ENCODE data around the gene MYO1A.

MYO1A gene

GRCh38 chr12:57049890-57050289 is at the start of gene MYO1A:
TSS of gene MYO1A (minus strand) at chr12:57050129. CDS start at chr12:57048323, 1,806 bp downstream.
- CTCF ChIA-PET = interaction anchor here (1.1 to 6.9 kb wide), 5 partner anchors 10 to 44 kb away, joined by 3 to 30 read pairs (median 4); no protein-coding TSS in a partner anchor
- Mint-ChIP-seq H3K36me3 (peaks cover 18% of the 10 kb centered on the region), H3K9me3 (peaks cover 2% of the 10 kb centered on the region), H3K4me1 (peaks cover 34% of the 10 kb centered on the region), H3K27ac (no peak within 1 kb of the TSS), H3K4me3 (no peak within 1 kb of the TSS), H3K27me3 (peaks cover 5% of the 10 kb centered on the region)
- DNase-seq = no peak

- Mint-ChIP-seq H3K4me3 (no peak overlapping the region), H3K27ac (peak overlapping the region; percentile 66)
Measured at GRCh38 chr12:57099047-57099714, 49.3 kb upstream of the MYO1A start.

GRCh38 chr12:57098546-57098945 is 48.6 kb upstream of the MYO1A start:
- CTCF ChIA-PET = interaction anchor here (1.2 to 10.4 kb wide), 4 partner anchors 8 to 67 kb away, joined by 3 to 100 read pairs (median 5); partner anchors contain the start of gene STAT6
- H3K27me3 Mint-ChIP-seq = no peaks in the 10 kb centered on the region
- peaks cover 55% of the 10 kb centered on the region for H3K36me3 Mint-ChIP-seq
- no peak overlapping the region for H3K4me3 Mint-ChIP-seq
- H3K27ac Mint-ChIP-seq = peak overlapping the region; percentile 66
- no peak for DNase-seq
- no peaks in the 10 kb centered on the region for H3K9me3 Mint-ChIP-seq
- peaks cover 65% of the 10 kb centered on the region for H3K4me1 Mint-ChIP-seq

More at GRCh38 chr12:57099047-57099714, 49.3 kb upstream of the MYO1A start:
- H3K27me3 Mint-ChIP-seq = no peaks in the 10 kb centered on the region
- H3K36me3 Mint-ChIP-seq = peaks cover 55% of the 10 kb centered on the region
- H3K4me1 Mint-ChIP-seq = peaks cover 62% of the 10 kb centered on the region
- DNase-seq = no peak
- no peaks in the 10 kb centered on the region for H3K9me3 Mint-ChIP-seq
- CTCF ChIA-PET = interaction anchor here (1.0 to 10.4 kb wide), 7 partner anchors 9 to 68 kb away, joined by 3 to 100 read pairs (median 5); partner anchors contain the start of genes NEMP1 and STAT6

- CTCF ChIA-PET = interaction anchor here (1.0 to 10.4 kb wide), 2 partner anchors 13 to 27 kb away, joined by 3 to 100 read pairs; partner anchors contain the start of gene STAT6
- H3K4me1 Mint-ChIP-seq = peaks cover 71% of the 10 kb centered on the region
- H3K27ac Mint-ChIP-seq = no peak overlapping the region
- DNase-seq = no peak
- H3K4me3 Mint-ChIP-seq = no peak overlapping the region
- peaks cover 57% of the 10 kb centered on the region for H3K36me3 Mint-ChIP-seq
- no peaks in the 10 kb centered on the region for H3K27me3 Mint-ChIP-seq
- no peaks in the 10 kb centered on the region for H3K9me3 Mint-ChIP-seq
Measured at GRCh38 chr12:57097554-57097835, 47.6 kb upstream of the MYO1A start.

GRCh38 chr12:57096748-57097553 is 47.0 kb upstream of the MYO1A start:
- peaks cover 53% of the 10 kb centered on the region for H3K36me3 Mint-ChIP-seq
- H3K9me3 Mint-ChIP-seq = no peaks in the 10 kb centered on the region
- DNase-seq = no peak
- H3K27ac Mint-ChIP-seq = peak overlapping the region; percentile 50
- no peak overlapping the region for H3K4me3 Mint-ChIP-seq
- H3K4me1 Mint-ChIP-seq = peaks cover 67% of the 10 kb centered on the region
- CTCF ChIA-PET = interaction anchor here (1.0 to 10.4 kb wide), 4 partner anchors 14 to 28 kb away, joined by 3 to 100 read pairs (median 6); partner anchors contain the start of gene STAT6
- no peaks in the 10 kb centered on the region for H3K27me3 Mint-ChIP-seq

- Mint-ChIP-seq H3K4me3 (no peak overlapping the region), H3K9me3 (no peaks in the 10 kb centered on the region), H3K36me3 (peaks cover 54% of the 10 kb centered on the region), H3K4me1 (peaks cover 63% of the 10 kb centered on the region), H3K27me3 (no peaks in the 10 kb centered on the region), H3K27ac (peak overlapping the region; percentile 82)
- CTCF ChIA-PET = interaction anchor here (1.0 to 10.4 kb wide), 3 partner anchors 15 to 27 kb away, joined by 3 to 100 read pairs (median 9); partner anchors contain the start of gene STAT6
- DNase-seq = no peak
Measured at GRCh38 chr12:57096099-57096572, 46.2 kb upstream of the MYO1A start.

GRCh38 chr12:57095440-57095839 is 45.5 kb upstream of the MYO1A start:
- Mint-ChIP-seq H3K36me3 (peaks cover 55% of the 10 kb centered on the region), H3K9me3 (no peaks in the 10 kb centered on the region), H3K27me3 (no peaks in the 10 kb centered on the region), H3K4me1 (peaks cover 64% of the 10 kb centered on the region), H3K27ac (peak overlapping the region; percentile 82), H3K4me3 (no peak overlapping the region)
- CTCF ChIA-PET = interaction anchor here (2.0 to 10.4 kb wide), 2 partner anchors 15 to 26 kb away, joined by 9 to 100 read pairs; partner anchors contain the start of gene STAT6
- DNase-seq = no peak

- H3K27ac Mint-ChIP-seq = peak overlapping the region; percentile 64
- peak; percentile 18 for DNase-seq
- H3K9me3 Mint-ChIP-seq = no peaks in the 10 kb centered on the region
- CTCF ChIA-PET = interaction anchor here (0.7 to 10.4 kb wide), 10 partner anchors 11 to 405 kb away, joined by 3 to 100 read pairs (median 4); partner anchors contain the start of genes NEMP1 and STAT6
- H3K4me1 Mint-ChIP-seq = peaks cover 64% of the 10 kb centered on the region
- no peak overlapping the region for H3K4me3 Mint-ChIP-seq
- no peaks in the 10 kb centered on the region for H3K27me3 Mint-ChIP-seq
- H3K36me3 Mint-ChIP-seq = peaks cover 51% of the 10 kb centered on the region
Measured at GRCh38 chr12:57094208-57095160, 44.6 kb upstream of the MYO1A start.

GRCh38 chr12:57093415-57094207 is 43.7 kb upstream of the MYO1A start:
- CTCF ChIA-PET = interaction anchor here (0.7 to 10.4 kb wide), 11 partner anchors 12 to 404 kb away, joined by 3 to 100 read pairs (median 4); partner anchors contain the start of genes NEMP1 and STAT6
- Mint-ChIP-seq H3K9me3 (no peaks in the 10 kb centered on the region), H3K4me3 (peak overlapping the region; percentile 26), H3K36me3 (peaks cover 43% of the 10 kb centered on the region), H3K4me1 (peaks cover 59% of the 10 kb centered on the region), H3K27ac (peak overlapping the region; percentile 22), H3K27me3 (no peaks in the 10 kb centered on the region)
- peak; percentile 67 for DNase-seq

GRCh38 chr12:57092876-57093414 is 43.0 kb upstream of the MYO1A start:
- CTCF ChIA-PET = interaction anchor here (0.7 to 10.4 kb wide), 17 partner anchors 11 to 151 kb away, joined by 3 to 100 read pairs (median 6); partner anchors contain the start of genes NEMP1, STAT6 and ZBTB39
- Mint-ChIP-seq H3K4me1 (peaks cover 65% of the 10 kb centered on the region), H3K9me3 (no peaks in the 10 kb centered on the region), H3K36me3 (peaks cover 36% of the 10 kb centered on the region), H3K4me3 (no peak overlapping the region), H3K27ac (peak overlapping the region; percentile 39), H3K27me3 (no peaks in the 10 kb centered on the region)
- no peak for DNase-seq

- no peaks in the 10 kb centered on the region for H3K27me3 Mint-ChIP-seq
- H3K36me3 Mint-ChIP-seq = peaks cover 33% of the 10 kb centered on the region
- H3K4me3 Mint-ChIP-seq = peak overlapping the region; percentile 13
- peak overlapping the region; percentile 39 for H3K27ac Mint-ChIP-seq
- peaks cover 68% of the 10 kb centered on the region for H3K4me1 Mint-ChIP-seq
- DNase-seq = no peak
- H3K9me3 Mint-ChIP-seq = no peaks in the 10 kb centered on the region
- CTCF ChIA-PET = interaction anchor here (1.0 to 10.4 kb wide), 13 partner anchors 11 to 151 kb away, joined by 3 to 100 read pairs (median 11); partner anchors contain the start of genes NEMP1, STAT6 and ZBTB39
Measured at GRCh38 chr12:57092529-57092862, 42.6 kb upstream of the MYO1A start.

Data from activated naive CD4-positive, alpha-beta T cell treated with anti-CD3 and anti-CD28 coated beads, Interleukin-2, amount 10 ng/mL, durations not matched to agents 7 days and 5 days (primary cell).